IPS-20b (cell line): Measurements from ENCODE around the gene TGFBI.

ENCODE experiments used
- H3K27ac ChIP-seq: one replicate; pipeline ENCODE4 v1.5.1; 2013; ENCODE audit warnings: low read length
- H3K27me3 ChIP-seq: 2 replicates; pipeline ENCODE4 v1.6.1; 2013; ENCODE audit warnings: mild to moderate bottlenecking, low read length, inconsistent platforms; ENCODE audit not compliant: insufficient read depth
- H3K36me3 ChIP-seq: 2 replicates; pipeline ENCODE4 v1.6.1; 2013; ENCODE audit warnings: low read depth, mild to moderate bottlenecking, inconsistent platforms, low read length, moderate library complexity; ENCODE audit not compliant: insufficient read depth
- H3K4me1 ChIP-seq: 2 replicates; pipeline ENCODE4 v1.6.1; 2013; ENCODE audit warnings: mild to moderate bottlenecking, control low read depth, inconsistent platforms, low read length, moderate library complexity; ENCODE audit not compliant: insufficient read depth
- H3K4me3 ChIP-seq: 2 replicates; pipeline ENCODE4 v1.5.1; 2013; ENCODE audit warnings: mild to moderate bottlenecking, low read length, inconsistent platforms
- H3K9ac ChIP-seq: 2 replicates; pipeline ENCODE4 v1.6.1; 2013; ENCODE audit warnings: low read depth, mild to moderate bottlenecking, inconsistent platforms, low read length, moderate library complexity
- H3K9me3 ChIP-seq: 2 replicates; pipeline ENCODE4 v1.6.1; 2013; ENCODE audit warnings: mild to moderate bottlenecking, low read depth, low read length, inconsistent platforms; ENCODE audit not compliant: insufficient read depth

TGFBI gene

GRCh38 chr5:136053336-136054141, 24.8 kb downstream of the TGFBI start:
- Histone ChIP-seq H3K36me3 (no peaks in the 10 kb centered on the region), H3K27ac (no peak overlapping the region), H3K4me1 (peaks cover 8% of the 10 kb centered on the region), H3K9ac (no peak overlapping the region), H3K27me3 (no peaks in the 10 kb centered on the region), H3K4me3 (no peak overlapping the region), H3K9me3 (no peaks in the 10 kb centered on the region)

- peaks cover 8% of the 10 kb centered on the region for H3K4me1 ChIP-seq
- no peak overlapping the region for H3K9ac ChIP-seq
- no peaks in the 10 kb centered on the region for H3K27me3 ChIP-seq
- H3K27ac ChIP-seq = no peak overlapping the region
- no peaks in the 10 kb centered on the region for H3K9me3 ChIP-seq
- H3K4me3 ChIP-seq = no peak overlapping the region
- no peaks in the 10 kb centered on the region for H3K36me3 ChIP-seq
Observed at GRCh38 chr5:136054142-136055019, 25.6 kb downstream of the TGFBI start.

- Histone ChIP-seq H3K9ac (no peak overlapping the region), H3K9me3 (no peaks in the 10 kb centered on the region), H3K27ac (no peak overlapping the region), H3K36me3 (no peaks in the 10 kb centered on the region), H3K27me3 (no peaks in the 10 kb centered on the region), H3K4me3 (no peak overlapping the region), H3K4me1 (peaks cover 8% of the 10 kb centered on the region)
Observed at GRCh38 chr5:136055612-136056309, 27.0 kb downstream of the TGFBI start.

- Histone ChIP-seq H3K9ac (no peak overlapping the region), H3K4me3 (no peak overlapping the region), H3K27ac (no peak overlapping the region), H3K9me3 (no peaks in the 10 kb centered on the region), H3K27me3 (no peaks in the 10 kb centered on the region), H3K36me3 (no peaks in the 10 kb centered on the region), H3K4me1 (peaks cover 8% of the 10 kb centered on the region)
Observed at GRCh38 chr5:136056336-136056735, 27.5 kb downstream of the TGFBI start.

- Histone ChIP-seq H3K27ac (no peak overlapping the region), H3K36me3 (no peaks in the 10 kb centered on the region), H3K9ac (no peak overlapping the region), H3K4me3 (no peak overlapping the region), H3K9me3 (no peaks in the 10 kb centered on the region), H3K4me1 (peaks cover 8% of the 10 kb centered on the region), H3K27me3 (no peaks in the 10 kb centered on the region)
Observed at GRCh38 chr5:136056771-136057335, 28.1 kb downstream of the TGFBI start.

- no peaks in the 10 kb centered on the region for H3K27me3 ChIP-seq
- H3K9ac ChIP-seq = no peak overlapping the region
- no peak overlapping the region for H3K27ac ChIP-seq
- no peaks in the 10 kb centered on the region for H3K9me3 ChIP-seq
- peaks cover 8% of the 10 kb centered on the region for H3K4me1 ChIP-seq
- no peaks in the 10 kb centered on the region for H3K36me3 ChIP-seq
- no peak overlapping the region for H3K4me3 ChIP-seq
Observed at GRCh38 chr5:136057401-136058038, 28.7 kb downstream of the TGFBI start.

- Histone ChIP-seq H3K36me3 (no peaks in the 10 kb centered on the region), H3K9ac (no peak overlapping the region), H3K4me1 (peaks cover 8% of the 10 kb centered on the region), H3K4me3 (no peak overlapping the region), H3K27ac (no peak overlapping the region), H3K27me3 (no peaks in the 10 kb centered on the region), H3K9me3 (no peaks in the 10 kb centered on the region)
Observed at GRCh38 chr5:136058039-136058971, 29.5 kb downstream of the TGFBI start.

- Histone ChIP-seq H3K9ac (no peak overlapping the region), H3K36me3 (no peaks in the 10 kb centered on the region), H3K4me1 (peaks cover 8% of the 10 kb centered on the region), H3K4me3 (no peak overlapping the region), H3K27ac (no peak overlapping the region), H3K27me3 (no peaks in the 10 kb centered on the region), H3K9me3 (no peaks in the 10 kb centered on the region)
Observed at GRCh38 chr5:136058972-136059354, 30.2 kb downstream of the TGFBI start.

GRCh38 chr5:136060963-136061362, 32.2 kb downstream of the TGFBI start:
- no peaks in the 10 kb centered on the region for H3K9me3 ChIP-seq
- no peak overlapping the region for H3K9ac ChIP-seq
- no peaks in the 10 kb centered on the region for H3K36me3 ChIP-seq
- no peak overlapping the region for H3K27ac ChIP-seq
- no peak overlapping the region for H3K4me3 ChIP-seq
- H3K4me1 ChIP-seq = peaks cover 8% of the 10 kb centered on the region; the same call in 1 of the 2 replicates
- H3K27me3 ChIP-seq = no peaks in the 10 kb centered on the region

GRCh38 chr5:136061630-136062365, 33.0 kb downstream of the TGFBI start:
- no peak overlapping the region for H3K4me3 ChIP-seq
- no peaks in the 10 kb centered on the region for H3K27me3 ChIP-seq
- H3K9ac ChIP-seq = no peak overlapping the region
- H3K36me3 ChIP-seq = no peaks in the 10 kb centered on the region
- no peak overlapping the region for H3K27ac ChIP-seq
- peaks cover 8% of the 10 kb centered on the region; the same call in 1 of the 2 replicates for H3K4me1 ChIP-seq
- no peaks in the 10 kb centered on the region for H3K9me3 ChIP-seq
